Endothelial cell (in vitro differentiated cells): ENCODE measurements around the gene TJAP1. TPM values are rescaled to one million over a fixed set of nuclear protein-coding genes. Genes with fewer than 3 reads are reported as not detected.
"Not testable (repeated sequence)": the region's sequence is repeated elsewhere in the genome, so short reads cannot be mapped to it uniquely, and the experiment has no call there.

ENCODE experiments used
- DNase-seq: peaks from one replicate; pipeline ENCODE4 v3.0.0; 2021; ENCODE audit warnings: low spot score
- H3K27ac Mint-ChIP-seq: one replicate; pipeline ENCODE4 v1.8.0; 2021; ENCODE audit warnings: mixed read lengths, inconsistent platforms; ENCODE audit not compliant: unreplicated experiment
- H3K27me3 Mint-ChIP-seq: one replicate; pipeline ENCODE4 v1.8.0; 2021; ENCODE audit warnings: mild to moderate bottlenecking, moderate library complexity, mixed read lengths, inconsistent platforms; ENCODE audit not compliant: unreplicated experiment
- H3K36me3 Mint-ChIP-seq: one replicate; pipeline ENCODE4 v1.8.0; 2021; ENCODE audit warnings: mild to moderate bottlenecking, low read depth, mixed read lengths, inconsistent platforms; ENCODE audit not compliant: unreplicated experiment
- H3K4me1 Mint-ChIP-seq: one replicate; pipeline ENCODE4 v1.8.0; 2021; ENCODE audit warnings: mild to moderate bottlenecking, mixed read lengths, inconsistent platforms; ENCODE audit not compliant: unreplicated experiment
- H3K4me3 Mint-ChIP-seq: one replicate; pipeline ENCODE4 v1.8.0; 2021; ENCODE audit warnings: mild to moderate bottlenecking, mixed read lengths, inconsistent platforms; ENCODE audit not compliant: unreplicated experiment
- H3K9me3 Mint-ChIP-seq: one replicate; pipeline ENCODE4 v1.8.0; 2021; ENCODE audit warnings: mixed read lengths, inconsistent platforms; ENCODE audit not compliant: unreplicated experiment
- total RNA-seq: library from RNA; stranded (reverse); fragmentation: NEBNext Ultra II Directional; extraction: Animal tissue kit (Norgen Biotek cat#: 25700); gene quantifications from one replicate; pipeline ENCODE4 v1.2.1, GENCODE V29; 2021; ENCODE audit not compliant: unreplicated experiment
- TF ChIP-seq, protein P1 (sequence below): fragments of 200-600 bp; sonication (generic); IDR thresholded peaks from one replicate; pipeline ENCODE4 v1.5.0; 2021; ENCODE audit warnings: antibody characterized with exemption; ENCODE audit not compliant: unreplicated experiment

Gene TJAP1
- total RNA-seq, 1 donor from 2014 or later: 41.8 TPM

DNA sequence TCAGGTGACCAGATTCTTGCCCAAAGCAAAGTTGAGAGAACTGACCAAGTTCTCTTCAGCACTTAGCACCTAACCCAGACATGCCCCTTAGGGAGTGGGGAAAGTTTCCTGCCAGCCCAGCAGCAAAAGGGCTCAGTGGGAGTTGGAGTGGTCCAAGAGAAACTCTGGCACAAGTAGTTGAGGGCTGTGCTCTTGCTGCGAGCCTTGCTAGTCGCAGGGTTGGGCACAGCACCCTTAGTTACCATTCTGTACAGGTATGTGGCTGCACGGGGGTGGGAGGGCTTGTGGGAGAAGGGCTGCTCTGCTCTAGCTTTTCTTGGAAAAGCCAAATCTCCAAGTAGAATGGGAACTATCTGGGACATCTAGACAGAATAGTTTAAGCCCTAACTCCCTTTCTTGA is 45.9 kb downstream of the TJAP1 start:
- no peak overlapping the region for H3K4me3 Mint-ChIP-seq
- no peaks in the 10 kb centered on the region for H3K9me3 Mint-ChIP-seq
- peaks cover 2% of the 10 kb centered on the region for H3K27me3 Mint-ChIP-seq
- DNase-seq: no peak
- H3K27ac Mint-ChIP-seq: no peak overlapping the region
- TF ChIP-seq, protein P1, sequence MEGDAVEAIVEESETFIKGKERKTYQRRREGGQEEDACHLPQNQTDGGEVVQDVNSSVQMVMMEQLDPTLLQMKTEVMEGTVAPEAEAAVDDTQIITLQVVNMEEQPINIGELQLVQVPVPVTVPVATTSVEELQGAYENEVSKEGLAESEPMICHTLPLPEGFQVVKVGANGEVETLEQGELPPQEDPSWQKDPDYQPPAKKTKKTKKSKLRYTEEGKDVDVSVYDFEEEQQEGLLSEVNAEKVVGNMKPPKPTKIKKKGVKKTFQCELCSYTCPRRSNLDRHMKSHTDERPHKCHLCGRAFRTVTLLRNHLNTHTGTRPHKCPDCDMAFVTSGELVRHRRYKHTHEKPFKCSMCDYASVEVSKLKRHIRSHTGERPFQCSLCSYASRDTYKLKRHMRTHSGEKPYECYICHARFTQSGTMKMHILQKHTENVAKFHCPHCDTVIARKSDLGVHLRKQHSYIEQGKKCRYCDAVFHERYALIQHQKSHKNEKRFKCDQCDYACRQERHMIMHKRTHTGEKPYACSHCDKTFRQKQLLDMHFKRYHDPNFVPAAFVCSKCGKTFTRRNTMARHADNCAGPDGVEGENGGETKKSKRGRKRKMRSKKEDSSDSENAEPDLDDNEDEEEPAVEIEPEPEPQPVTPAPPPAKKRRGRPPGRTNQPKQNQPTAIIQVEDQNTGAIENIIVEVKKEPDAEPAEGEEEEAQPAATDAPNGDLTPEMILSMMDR: no peak
- H3K36me3 Mint-ChIP-seq: peaks cover 30% of the 10 kb centered on the region
- H3K4me1 Mint-ChIP-seq: no peaks in the 10 kb centered on the region

DNA sequence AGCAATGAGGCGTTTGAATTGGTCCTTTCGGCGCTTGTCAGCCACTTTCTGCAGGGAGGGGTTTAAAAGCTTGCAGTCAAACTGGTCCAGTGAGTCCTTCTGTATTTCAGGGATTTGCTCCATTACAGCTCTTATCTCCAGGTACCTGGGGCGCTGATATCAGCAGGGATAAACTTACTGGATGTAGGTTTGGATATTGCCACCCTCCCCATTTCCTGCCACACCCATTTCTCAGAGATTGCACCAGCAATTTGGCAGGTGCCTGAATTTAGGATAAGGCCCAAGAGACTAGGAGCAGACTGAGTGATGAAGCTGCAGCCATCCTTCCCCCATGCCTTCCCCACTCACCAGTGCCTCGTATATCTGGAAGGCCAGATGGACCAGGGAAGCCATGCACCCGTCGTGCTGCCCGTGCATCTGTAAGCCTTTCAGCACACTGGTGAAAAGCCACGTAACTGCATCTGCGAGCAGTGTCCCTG is 47.2 kb downstream of the TJAP1 start:
- Mint-ChIP-seq H3K36me3 (peaks cover 30% of the 10 kb centered on the region), H3K4me1 (no peaks in the 10 kb centered on the region)

DNA sequence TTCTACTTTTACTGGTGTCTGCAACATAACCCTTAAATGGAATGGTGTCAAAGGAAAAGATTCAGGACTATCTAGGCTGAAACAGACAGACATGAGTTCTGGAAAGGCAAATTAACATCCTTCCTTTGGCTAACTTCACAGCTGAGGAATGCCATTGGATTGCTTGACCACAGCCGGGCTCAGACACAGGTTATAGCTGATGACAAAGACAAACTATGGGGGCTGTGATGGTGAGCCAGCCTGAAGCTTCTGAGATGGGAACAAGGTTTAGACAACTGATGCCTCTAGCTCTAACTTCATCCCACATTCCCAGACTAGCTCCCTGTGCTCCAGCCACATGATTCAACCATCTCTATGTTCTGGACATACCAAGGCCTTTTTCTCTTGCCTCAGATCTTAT is 54.8 kb downstream of the TJAP1 start:
- no peak overlapping the region for H3K27ac Mint-ChIP-seq
- H3K4me1 Mint-ChIP-seq: no peaks in the 10 kb centered on the region
- no peaks in the 10 kb centered on the region for H3K9me3 Mint-ChIP-seq
- peaks cover 7% of the 10 kb centered on the region for H3K36me3 Mint-ChIP-seq
- no peak for DNase-seq
- no peak overlapping the region for H3K4me3 Mint-ChIP-seq
- no peaks in the 10 kb centered on the region for H3K27me3 Mint-ChIP-seq
- TF ChIP-seq, protein P1: no peak

More for the DNA sequence above, 47.2 kb downstream of the TJAP1 start:
- Mint-ChIP-seq H3K9me3 (no peaks in the 10 kb centered on the region), H3K27ac (no peak overlapping the region), H3K4me3 (no peak overlapping the region), H3K27me3 (peaks cover 2% of the 10 kb centered on the region)
- TF ChIP-seq, protein P1: no peak
- no peak for DNase-seq

DNA sequence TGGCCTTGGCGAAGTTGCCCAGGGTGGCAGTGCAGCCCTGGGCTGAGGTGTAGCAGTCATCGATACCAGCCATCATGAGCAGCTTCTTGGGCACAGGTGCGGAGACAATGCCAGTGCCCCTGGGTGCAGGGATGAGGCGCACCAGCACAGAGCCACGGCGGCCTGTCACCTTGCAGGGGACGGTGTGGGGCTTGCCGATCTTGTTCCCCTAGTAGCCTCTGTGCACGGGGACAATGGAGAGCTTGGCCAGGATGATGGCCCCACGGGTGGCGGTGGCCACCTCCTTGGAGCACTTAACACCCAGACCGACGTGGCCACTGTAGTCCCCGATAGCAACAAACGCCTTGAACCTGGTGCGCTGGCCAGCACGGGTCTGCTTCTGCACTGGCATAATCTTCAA is 61.6 kb downstream of the TJAP1 start:
- H3K27ac Mint-ChIP-seq, H3K4me1 Mint-ChIP-seq, H3K9me3 Mint-ChIP-seq, H3K27me3 Mint-ChIP-seq, DNase-seq, H3K4me3 Mint-ChIP-seq: not testable (repeated sequence)
- peaks cover 10% of the 10 kb centered on the region for H3K36me3 Mint-ChIP-seq

DNA sequence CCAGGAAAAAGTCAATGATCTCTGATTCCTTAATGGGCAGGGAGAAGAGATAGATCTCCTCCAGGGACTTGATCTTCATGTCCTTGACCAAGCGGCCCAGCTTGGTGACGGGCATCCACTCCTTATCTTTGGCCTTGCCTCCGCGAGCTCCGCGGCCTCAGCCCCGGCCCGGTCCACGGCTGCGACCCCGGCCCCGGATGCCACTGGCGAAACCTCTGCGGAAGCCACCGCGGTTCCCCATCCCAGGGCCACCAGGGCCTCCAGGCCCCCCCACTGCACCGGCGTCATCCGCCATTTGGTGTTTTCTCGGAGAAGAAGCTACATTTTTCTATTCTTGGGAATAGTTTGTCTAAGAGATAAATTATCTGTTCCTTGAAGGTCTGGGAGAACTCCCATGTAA is 62.0 kb downstream of the TJAP1 start:
- peaks cover 10% of the 10 kb centered on the region for H3K36me3 Mint-ChIP-seq
- not testable (repeated sequence) for DNase-seq, H3K4me1 Mint-ChIP-seq, H3K27ac Mint-ChIP-seq, H3K9me3 Mint-ChIP-seq, H3K27me3 Mint-ChIP-seq, H3K4me3 Mint-ChIP-seq

DNA sequence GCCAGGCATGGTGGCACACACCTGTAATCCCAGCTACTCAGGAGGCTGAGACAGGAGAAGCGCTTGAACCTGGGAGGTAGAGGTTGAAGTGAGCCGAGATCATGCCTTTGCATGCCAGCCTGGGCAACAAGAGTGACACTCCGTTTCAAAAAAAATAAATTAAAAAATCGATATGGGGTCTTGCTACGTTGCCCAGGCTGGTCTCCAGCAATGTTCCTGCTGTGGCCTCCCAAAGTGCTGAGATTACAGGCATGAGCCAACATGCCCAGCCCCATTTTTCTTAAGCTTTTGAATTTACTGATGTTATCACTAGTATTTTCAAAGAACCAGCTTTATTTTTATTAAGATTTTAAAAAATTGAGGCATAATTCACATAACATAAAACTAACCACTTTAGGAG is 63.1 kb downstream of the TJAP1 start:
- no peaks in the 10 kb centered on the region for H3K9me3 Mint-ChIP-seq
- TF ChIP-seq, protein P1: no peak
- peaks cover 10% of the 10 kb centered on the region for H3K36me3 Mint-ChIP-seq
- H3K4me1 Mint-ChIP-seq: no peaks in the 10 kb centered on the region
- H3K27ac Mint-ChIP-seq: no peak overlapping the region
- no peak for DNase-seq
- no peak overlapping the region for H3K4me3 Mint-ChIP-seq
- no peaks in the 10 kb centered on the region for H3K27me3 Mint-ChIP-seq
